ENCODE results near the gene MBNL2.

The MBNL2 gene

DNA sequence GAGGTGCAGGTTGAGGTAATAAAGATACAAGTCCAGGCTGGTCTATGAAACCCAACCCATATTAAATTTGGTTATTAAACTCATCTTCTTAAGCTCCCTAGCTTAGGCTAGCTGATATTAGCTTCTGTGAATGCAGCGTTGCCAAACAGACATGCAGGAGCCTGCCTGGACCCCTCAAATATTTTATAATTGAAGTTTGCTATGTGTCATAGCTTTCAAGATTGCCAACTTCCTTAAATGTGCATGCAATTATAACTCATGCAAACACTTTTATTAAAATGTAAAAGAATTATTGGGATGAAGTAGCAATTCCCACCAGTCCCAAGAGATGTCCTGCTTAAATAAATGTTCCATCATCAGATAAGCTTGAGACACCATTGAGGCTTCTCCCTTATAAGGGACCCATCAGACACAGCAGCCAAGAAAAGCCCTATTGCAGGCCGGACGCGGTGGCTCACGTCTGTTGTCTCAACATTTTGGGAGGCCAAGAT, 51.3 kb downstream of the MBNL2 start:
- DNase-seq (ENCODE audit: low read depth in 2 of 2), result no peak

DNA sequence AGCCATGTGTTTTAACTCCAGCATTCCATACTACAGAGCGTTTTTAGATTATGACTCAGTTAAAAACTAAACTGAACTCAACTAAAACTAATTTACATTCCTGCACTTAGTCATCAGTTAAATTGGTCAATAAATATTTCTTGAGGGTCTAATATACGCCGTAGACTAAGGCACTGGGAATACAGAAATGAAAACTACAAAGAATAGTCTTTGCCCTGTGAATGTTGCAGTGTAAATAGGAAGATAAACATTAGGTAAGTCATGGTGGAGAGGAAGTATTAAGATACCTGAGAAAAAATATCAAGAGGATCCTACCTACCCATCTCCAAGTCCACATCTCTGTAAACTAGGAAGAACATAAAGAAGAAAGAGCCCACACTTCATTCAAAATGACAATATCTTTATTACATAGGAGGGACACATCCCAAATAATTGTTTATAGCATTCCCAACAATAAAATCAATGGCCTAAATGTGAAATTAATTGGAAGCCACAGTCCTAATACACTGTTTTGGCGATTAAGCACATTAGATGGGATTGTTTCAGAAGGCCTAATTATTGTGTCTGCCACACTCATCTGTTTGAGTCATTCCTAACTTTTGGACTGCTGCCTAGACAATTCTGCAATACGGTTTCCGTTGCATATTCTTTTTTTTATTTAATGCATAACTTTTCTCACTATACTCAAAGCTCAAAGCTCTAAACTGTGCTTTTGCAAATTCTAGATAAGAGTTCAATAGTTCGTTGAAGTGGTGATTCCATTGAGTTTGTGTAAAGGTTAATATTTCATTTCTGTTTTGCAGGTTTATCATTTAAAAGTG, 52.9 kb downstream of the MBNL2 start:
- DNase-seq (ENCODE audit: low read depth in 2 of 2), result no peak

DNA sequence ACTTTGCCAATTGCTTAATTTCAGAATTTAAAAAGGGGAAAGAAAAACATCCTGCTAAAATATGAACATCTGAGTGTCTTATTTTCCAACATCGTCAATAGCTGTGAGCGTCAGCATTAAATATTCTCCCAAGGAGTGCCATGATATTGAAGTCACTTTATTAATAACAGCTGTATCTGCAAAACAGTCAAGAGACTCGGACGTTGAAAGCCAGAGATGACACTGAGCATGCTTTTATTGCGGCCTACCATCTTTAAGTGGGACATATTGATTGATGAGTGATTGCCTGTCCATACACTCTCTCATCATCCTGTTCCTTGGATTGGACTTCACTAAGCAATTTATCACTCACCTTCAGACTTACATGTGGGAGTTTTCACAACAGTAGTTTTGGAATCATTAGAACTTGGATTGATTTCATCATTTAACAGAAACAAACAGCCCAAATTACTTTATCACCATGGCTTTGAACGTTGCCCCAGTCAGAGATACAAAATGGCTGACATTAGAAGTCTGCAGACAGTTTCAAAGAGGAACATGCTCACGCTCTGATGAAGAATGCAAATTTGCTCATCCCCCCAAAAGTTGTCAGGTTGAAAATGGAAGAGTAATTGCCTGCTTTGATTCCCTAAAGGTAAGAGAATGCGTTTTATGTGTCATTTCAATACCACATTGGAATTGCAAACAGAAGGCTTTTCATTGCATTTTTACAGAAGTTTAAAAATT, 53.8 kb downstream of the MBNL2 start:
- DNase-seq (ENCODE audit: low read depth in 2 of 2), result no peak

DNA sequence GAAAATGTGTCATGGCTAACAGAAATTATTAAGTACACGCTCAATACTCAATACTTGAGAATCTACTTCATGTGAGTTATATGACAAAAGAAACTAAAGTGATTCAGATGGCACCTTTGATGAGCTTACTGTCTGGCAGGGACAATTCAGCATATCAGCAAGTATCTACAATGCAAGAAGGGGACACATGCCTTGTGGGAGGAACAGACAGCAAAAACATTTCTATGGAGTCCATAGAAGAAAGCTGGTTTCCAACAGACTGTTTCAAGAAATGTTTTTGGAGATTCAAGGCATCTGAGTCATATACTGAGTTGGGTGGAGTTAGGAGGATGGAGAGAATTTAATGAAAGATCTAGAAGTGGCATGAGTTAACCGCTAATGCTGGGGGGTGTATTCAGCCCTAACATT, 54.7 kb downstream of the MBNL2 start:
- DNase-seq (ENCODE audit: low read depth in 2 of 2), result no peak

DNA sequence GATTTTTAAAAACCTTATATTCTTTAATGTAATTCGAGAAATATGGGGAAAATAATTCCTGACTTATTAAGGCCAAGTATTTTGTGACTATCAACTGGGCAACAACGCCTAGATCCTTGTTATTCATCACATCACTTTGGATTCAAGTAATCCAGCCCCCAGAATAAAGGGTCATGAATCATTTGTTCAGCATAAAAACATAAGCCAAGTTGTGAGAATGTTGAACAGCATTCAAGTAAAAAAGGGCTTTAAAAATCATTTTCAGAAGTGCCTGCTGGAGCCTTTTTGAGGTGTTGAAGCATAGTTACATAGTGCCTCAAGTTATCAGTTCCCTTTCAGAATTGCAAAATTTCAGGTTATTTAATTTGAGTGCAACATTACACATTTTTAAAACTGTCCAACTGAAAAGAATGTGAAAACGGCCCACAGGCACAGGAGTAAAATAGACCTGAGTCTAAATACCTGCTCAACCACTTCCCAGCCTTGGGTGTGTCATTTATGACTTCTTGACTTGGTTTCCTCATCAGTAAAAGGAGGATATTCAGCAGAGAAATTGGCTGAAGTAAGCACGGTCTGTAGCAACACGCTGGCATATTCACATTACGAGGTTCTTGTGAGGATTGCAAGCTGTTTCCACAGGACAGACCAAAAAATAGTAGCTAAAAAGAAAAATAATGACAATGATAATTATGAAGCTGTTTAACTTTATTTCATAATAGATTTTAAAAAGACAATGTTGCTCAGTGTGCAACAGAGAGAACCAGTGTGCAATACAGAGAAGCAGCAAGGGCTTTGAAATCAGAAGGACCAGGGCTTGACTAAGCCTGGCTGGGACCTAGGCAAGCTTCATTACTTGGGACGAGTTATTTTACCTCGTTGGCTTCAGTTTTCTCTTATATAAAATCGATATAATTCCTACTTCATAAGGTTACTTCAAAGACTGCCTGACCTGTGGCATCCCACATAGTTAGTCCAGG, 56.6 kb downstream of the MBNL2 start:
- DNase-seq (ENCODE audit: low read depth in 2 of 2), result no peak

DNA sequence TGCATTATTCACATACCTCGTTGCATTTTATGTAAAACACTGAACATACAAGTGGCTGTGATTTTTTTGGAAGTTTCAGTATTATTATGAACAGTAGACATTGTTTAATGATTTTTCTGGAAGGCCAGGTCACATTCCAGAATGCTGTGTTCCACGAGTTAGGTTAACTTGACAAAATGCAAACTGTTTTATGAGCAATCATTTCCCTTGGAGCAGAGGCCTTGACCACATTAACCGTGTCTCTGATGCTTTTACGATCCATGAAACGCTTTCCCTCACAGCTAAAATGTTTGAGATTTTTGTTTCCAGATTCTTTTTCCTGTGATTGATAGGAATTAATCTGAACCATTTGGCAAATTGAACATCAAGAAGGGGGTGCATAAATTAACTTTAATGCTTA, 57.8 kb downstream of the MBNL2 start:
- no peak for DNase-seq (ENCODE audit: low read depth in 2 of 2)

DNA sequence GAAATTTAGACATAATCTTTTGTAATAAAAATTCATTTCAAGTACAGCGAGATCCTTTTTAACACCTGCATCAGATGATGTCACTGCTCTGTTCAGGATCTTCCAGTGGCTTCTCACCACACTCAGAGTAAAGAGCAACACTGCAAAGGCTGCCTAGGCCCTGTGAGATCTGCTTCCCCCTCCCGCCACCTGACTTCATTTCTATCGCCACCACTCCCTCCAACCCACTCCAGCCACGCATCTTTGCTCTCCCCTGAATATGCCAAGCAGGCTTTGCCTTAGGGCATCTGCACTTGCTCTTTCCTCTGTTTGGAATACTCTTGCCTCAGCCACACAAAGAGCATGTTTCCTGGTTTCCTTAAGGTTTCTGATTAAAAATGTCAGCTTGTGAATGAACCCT, 58.3 kb downstream of the MBNL2 start:
- no peak for DNase-seq (ENCODE audit: low read depth in 2 of 2)

DNA sequence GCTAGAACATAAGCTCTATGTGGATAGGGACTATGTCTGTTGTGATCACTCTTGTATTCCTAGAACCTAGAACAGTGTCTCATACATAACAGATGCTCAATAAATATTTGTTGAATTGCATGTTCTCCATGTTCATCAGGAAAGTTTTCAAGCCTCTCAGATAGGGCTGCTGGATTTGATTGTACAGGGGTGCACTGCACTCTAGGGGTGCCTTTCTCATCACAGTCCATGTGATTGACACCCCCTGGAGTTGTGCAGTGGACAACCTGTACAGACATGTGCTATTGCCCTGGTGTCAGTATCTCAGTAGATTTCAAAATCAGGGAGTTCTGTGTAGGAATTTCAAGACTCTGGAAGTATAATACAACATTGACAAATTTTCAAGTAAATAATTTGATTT, 58.9 kb downstream of the MBNL2 start:
- DNase-seq (ENCODE audit: low read depth in 2 of 2), result no peak

DNA sequence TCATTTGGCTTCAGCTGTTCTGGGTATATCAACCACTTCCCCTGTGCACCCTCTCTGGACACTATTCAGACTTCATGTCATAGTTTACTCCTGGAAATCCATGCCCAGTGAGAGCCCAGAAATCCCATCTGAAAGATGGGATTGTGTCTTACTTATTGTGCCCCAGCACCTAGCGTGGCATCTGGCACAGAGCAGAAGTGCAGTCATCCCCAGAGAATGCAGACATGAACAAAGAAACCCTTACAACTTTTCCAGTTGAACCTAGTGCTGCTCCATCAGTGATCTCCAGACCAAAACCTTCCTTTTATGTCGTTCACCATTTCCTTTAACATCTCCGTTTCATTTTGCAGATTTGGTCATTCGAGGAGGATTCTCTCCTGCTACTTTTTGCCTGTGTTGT, 60.6 kb downstream of the MBNL2 start:
- DNase-seq (ENCODE audit: low read depth in 2 of 2), result no peak

DNA sequence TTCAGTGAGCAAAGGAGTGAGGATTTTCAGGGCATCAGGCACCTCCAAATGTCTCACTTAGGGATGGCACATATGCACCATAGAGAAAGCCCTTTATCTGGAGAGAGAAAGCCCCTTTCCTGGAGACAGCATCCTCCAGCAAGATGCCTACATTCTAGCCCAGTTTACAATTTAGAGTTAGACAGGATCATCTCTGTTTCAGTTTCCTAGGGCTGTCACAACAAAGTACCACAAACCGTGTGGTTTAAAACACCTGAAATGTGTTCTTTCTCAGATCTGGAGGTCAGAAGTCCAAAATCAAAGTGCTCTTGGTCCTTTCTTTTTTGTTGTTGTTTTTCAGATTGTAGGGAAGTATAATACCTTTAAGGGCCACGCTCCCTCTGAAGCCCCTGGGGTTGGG, 61.8 kb downstream of the MBNL2 start:
- no peak for DNase-seq (ENCODE audit: low read depth in 2 of 2)

DNA sequence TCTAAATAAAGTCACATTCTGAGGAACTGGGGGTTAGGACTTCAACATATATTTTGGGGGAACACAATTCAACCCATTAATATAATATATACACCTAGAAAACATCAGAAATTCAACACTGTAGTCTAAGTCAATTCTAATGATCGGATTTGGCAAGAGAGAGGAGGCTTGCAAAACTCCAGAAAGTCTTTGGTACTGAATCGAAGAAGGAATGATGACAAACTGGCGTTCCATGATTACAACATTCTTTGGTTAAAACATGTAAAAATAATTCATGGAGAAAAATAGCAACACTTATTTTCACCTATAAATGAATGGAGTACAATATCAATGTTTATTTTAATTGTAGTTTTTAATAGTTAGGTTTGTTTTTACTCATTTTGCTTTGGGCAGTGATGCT, 62.4 kb downstream of the MBNL2 start:
- no peak for DNase-seq (ENCODE audit: low read depth in 2 of 2)

DNA sequence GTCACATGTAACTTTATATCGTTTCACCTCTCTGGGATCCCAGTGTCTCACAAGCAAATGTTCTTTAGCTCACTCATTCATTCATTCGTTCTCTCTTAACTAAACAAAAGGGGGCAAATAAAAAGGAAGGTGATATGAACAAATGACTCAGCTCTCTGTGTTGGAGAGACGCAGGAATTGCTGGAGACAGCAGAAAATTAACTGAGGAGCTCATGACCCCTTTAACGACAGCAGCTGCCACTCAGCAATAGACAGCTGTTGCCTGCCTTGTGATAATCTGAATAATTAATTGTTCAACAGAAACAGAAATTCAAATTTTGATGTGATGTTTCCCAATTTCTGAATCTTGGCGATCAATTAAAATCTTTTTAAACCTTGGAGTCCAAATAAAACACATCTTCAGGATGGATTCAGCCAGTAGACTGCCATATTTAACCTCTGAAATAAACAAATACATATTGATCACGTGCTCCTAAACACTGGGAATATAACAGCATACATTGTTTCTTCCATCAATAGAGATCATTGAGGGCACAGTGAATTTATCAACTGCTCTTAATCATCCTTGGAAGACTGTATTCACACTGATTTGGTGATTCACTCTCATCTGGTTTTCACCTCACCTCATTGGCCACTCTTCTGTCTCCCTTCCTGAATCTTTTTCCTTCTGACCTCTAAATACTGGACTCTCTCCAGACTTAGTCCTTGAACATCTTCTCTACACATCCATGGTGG, 63.3 kb downstream of the MBNL2 start:
- no peak for DNase-seq (ENCODE audit: low read depth in 2 of 2)

DNA sequence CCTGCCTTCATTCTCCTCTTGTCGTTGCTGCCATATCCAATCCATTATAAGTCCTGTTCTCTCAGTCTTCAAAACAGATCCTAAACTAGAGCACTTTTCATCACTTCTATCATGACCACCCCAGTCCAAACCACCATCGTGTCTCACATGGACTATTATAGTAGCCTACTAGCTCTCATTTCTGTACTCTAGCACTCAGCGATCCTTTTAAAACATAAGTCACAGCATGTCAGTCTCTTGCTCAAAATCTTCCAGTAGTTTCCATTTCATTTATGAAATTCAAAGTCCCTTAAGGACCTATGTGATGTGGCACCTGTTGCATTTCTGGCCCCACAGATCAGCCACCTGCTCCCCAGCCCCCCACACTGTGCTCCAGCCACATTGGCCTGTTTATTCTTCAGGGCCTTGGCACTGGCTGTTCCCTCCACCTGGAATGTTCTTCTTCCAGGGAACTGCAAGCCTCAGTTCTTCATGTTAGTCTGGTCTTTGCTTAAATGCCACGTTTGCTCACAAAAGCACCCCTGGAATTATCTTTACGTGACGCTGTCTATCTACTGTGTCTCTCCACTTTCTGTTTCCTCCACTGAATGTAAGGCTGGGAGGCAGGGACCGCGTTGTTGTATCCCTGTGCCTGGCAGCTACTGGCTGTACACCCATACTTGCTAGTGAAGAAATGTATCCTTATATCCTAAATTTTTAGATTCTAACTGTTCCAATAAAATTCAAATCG, 64.3 kb downstream of the MBNL2 start:
- no peak for DNase-seq (ENCODE audit: low read depth in 2 of 2)

DNA sequence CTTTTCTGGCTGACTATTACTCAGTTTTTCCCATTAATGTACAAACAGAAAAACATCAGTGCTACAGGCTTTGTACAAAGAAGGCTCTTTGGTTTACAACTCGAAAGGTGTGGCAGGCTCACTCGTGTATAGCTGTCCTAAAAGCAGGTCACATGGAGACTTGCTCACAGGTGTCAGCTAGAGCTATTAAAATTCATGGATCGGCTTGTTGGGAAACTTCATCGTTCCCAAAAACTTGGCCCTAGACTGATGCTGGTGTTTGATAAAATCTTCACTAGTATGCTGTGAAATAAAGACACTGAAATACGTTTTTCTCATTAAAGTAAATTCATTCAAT, 64.9 kb downstream of the MBNL2 start:
- no peak for DNase-seq (ENCODE audit: low read depth in 2 of 2)

DNA sequence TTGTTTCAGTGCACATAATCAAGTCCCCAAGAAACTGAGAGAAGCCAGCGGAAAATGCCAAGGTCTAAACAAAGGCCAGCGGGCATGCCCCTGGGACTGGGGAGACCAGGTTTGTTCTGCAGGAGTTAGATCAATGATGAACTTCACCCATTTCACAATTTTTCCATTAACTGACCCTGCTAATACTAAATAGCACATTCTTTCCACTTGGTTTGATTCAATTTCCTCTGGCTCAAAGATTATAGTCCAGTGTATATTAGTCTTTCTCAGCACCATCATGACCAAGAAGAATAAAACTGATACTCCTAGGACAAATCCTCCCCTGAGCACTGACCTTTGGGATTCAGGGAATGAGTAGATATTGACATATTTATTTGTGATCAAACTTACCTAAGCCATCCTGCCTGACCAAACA, 66.4 kb downstream of the MBNL2 start:
- no peak for DNase-seq (ENCODE audit: low read depth in 2 of 2)

DNA sequence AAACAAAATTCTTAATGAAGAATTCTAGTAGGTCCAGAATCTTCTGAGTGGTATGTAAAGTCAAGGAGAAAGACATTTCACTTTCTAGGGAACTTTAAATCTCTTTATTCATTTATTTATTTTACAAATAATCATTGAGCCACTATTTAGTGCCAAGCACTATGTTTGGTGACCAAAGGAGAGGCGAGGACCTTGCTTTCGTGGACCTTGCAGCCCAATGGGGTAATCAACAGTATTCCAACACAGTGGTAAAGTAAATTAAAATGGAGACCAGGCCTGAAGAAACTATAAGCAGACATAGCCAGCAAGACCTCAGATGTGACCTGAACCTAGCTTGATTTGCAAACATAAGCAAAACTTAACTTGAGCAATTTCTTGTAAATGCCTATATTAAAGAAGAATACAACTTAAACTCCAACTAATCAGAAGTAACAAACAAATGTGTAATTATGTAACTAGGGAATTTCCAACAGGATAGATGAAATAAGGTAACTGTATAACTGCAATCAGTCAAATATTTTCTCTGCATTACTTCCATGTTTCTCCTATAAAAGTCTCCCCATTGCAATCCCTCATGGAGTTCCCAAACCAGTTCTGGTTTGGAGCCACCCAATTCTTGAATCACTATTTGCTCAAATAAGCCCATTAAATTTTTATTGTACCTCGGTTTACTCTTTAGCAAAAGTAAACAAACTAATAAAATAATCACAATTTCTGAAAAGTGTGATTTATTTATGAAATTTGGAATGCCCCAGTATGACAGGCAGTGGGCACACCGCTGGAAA, 67.6 kb downstream of the MBNL2 start:
- DNase-seq (ENCODE audit: low read depth in 2 of 2), result no peak

DNA sequence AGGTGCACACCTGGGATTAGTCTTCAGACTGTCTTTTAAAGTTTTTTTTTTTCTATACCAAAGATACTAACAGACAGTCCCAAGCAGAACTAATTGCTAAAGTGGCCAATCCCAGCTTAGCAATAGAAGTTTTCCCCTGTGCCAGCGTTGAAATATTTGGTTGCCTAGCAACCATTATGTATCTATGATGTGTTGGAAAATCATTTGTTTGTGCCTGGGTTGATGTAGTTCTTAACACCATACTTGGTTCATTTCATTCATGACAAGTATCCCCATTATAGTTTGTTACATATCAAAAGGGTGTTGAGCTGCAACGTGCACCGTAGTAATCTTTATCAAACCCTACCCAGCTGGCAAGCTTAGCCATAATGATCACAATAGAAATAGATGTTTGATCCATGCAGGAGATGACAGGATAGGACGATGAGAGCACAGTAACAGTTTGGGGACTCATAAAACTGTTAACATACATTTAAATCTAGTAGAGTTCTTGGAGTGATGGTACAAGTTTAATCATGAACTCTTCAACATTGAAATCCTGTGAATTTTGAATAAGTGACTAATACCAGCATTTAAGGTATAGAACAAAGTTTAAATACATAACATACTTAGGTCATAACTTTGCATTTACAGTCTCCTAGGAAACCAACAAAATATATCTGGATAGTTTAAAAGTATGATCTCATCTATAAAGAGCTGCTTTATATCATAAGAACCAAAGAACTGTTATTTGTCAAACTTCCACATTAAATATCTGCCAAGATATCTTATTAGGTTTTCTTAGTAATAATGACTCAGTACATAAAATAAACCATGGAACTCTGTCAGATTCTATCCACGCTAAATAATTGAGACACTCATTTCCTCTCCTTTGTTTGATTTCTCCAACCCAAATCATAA, 73.4 kb downstream of the MBNL2 start:
- DNase-seq (ENCODE audit: low read depth in 2 of 2), result no peak

DNA sequence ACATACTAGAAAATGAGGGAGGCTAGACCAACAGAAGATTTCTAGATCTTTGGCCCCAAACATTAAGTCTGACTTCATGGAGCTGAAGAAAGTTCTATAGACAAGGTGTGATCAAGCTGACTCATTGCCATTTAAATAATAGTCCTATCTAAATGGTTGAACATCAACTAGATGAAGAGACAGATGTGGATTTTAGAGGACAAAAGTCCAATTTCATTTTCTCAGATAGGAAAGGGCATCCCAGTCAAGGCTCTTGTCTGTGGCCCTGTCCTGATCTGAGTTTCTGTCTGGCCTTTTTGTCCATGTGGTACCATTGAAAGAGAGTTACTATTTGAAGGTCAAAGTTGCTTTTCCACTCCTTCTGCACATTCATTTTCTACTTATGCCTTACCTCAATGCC, 74.6 kb downstream of the MBNL2 start:
- DNase-seq (ENCODE audit: low read depth in 2 of 2), result no peak

DNA sequence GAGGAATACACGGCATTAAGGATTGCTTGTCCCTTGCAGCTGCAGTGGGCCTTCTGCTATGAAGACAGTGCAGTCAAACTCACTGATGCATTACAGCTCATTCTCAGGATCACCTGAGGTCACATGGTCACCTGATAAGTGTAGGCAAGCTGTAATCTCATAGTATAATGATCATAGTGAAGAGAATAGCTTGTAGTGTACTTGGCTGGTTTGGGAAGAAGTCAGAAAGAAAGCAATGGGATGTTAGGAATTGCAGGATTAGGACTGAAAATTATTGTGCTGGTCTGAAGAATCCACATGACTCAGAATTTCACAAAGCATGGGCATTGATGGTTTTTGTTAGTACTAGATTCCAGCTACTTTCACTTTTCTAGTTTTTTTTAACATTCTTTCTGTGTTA, 76.7 kb downstream of the MBNL2 start:
- no peak for DNase-seq (ENCODE audit: low read depth in 2 of 2)
